LHCN-M2 (cell line): ENCODE results near the gene MOCS3. TPM values are rescaled to one million over a fixed set of nuclear protein-coding genes. Genes with fewer than 3 reads are reported as not detected.
"Not testable (repeated sequence)": the region's sequence is repeated elsewhere in the genome, so short reads cannot be mapped to it uniquely, and the experiment has no call there.

Source experiments
- DNase-seq: peaks from one replicate; pipeline ENCODE4 v3.0.0-alpha.2; 2012; ENCODE audit warnings: low read depth
- total RNA-seq: library from RNA; depleted of rRNA; stranded (reverse); fragments of >200 nt; gene quantifications from 2 replicates; pipeline ENCODE4 v1.2.3, GENCODE V29; 2014

Gene MOCS3
- total RNA-seq, 1 experiment from 2014 or later, result 9.1 TPM

DNA sequence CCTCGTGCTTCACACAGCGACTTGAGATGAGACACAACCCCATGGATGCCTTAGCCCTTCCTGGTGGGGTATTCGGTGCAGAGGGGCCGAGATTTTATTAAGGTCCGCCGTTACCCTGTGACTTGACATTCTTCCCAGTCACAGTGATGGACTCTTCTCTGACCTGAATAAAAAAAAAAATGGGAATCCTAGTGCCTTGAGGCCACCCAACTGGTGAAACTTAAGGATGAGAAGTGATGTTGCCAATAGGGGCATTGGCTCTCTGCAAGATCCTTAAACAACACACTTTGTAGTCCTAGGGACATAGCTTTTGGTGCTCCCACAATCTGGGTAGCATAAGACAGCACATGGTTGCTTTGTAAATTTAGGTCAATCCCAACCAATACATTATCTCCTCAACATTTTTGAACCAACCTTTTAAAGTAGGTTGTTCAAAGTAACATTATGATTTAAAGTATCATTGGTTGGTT lies 26.6 kb upstream of the MOCS3 start:
- no peak for DNase-seq

DNA sequence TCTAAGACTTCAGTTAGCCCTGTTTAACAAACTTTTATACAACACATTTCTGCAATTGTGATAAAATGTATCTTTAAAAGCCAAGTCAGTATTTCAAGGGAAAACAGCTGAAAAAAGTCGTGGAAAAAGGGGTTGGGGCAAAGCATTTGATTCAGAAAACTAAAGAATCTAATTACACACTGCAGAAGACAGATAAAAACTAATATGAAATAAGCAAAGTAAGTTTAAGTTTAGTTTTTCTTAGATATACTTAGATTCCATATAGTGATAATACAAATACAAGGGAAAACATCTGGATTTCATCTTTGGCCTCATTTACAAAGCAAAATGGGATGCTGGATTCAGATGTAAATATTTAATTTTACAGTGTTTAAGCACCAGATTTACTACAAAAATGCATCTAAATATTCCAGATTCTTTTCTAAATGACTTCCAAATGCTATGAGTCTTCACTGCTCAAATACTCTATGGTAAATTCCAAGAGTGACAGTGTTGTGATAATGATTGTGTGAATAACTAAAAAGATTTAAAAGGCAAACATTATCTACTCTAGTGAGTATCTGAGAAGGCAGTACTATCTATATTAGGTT lies 25.8 kb upstream of the MOCS3 start:
- DNase-seq, result no peak

DNA sequence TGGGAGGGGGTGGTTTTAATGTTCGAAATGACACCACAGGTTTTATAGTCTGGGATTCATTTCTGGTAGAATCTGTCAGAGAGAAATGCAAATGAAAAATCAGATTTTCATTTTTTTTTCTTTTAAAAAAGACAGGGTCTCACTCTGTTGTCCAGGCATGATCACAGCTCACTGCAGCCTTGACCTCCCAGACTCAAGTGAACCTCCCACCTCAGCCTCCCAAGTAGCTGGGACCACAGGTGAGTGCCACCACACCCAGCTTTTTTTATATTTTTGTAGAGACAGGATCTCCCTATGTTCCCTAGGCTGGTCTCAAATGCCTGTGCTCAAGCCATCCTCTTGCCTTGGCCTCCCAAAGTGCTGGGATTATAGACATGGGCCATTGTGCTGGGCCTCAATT lies 25.0 kb upstream of the MOCS3 start:
- DNase-seq, result no peak

DNA sequence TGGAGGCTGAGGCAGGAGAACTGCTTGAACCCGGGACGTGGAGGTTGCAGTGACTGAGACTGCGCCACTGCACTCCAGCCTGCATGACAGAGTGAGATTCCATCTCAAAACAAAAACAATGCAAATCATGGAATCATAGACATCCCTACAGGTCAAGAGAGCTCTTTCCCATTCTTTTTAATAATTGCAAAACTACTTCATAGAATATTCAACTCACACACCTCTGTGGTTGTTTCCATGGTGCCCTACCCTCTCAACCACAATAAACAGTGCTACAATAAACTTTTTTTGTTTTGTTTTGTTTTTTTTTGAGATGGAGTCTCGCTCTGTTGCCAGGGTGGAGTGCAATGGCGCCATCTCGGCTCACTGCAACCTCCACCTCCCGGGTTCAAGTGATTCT lies 15.5 kb upstream of the MOCS3 start:
- no peak for DNase-seq

DNA sequence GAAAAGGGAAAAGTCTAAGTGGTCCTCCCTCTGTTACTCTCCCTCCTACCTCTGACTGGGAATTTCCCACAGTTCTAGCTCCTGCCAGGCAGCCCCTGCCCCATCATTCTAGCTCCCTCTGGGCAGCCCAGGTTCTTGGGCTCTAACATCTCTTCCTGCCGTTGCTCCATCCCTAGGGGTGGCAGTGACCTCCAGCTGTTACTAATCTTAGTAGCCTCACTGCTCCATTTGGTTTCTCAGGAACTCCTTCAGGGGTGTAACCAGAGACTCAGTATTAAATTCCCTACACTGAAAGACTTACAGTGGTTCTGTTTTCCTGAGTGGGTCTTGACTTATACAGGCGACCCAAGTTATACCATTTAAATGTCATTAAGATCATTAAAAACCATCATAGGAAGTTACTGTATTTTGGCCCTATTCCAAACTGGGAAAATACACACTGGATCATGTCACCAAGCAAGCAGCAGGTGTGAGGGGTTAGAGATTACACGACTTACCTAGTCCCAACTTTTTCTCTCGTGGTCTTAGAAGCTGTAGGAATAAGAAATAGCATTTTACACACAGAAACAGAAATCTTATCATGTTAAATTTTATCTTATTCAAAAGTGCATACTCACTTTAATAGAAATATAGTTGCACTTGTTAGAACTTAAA lies 10.4 kb upstream of the MOCS3 start:
- no peak for DNase-seq

DNA sequence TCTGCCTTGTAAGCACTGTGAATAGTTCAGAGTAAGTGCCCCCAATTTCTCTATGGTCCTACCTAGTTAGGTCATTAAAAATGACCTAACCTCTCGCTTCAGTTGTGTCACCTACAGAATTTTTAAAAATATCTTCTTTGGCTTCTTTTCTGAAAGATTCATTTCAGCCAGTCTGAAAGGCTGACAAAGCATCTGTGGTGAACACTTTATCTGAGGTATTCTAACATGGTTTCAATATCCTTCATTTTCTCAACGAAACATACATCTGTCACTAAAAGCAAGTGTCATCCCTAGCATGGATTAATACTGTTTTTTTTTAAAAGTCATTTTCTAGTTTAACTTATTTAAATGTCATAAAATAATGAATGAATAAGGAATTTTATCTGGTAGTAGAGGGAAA lies 5.4 kb upstream of the MOCS3 start:
- no peak for DNase-seq

DNA sequence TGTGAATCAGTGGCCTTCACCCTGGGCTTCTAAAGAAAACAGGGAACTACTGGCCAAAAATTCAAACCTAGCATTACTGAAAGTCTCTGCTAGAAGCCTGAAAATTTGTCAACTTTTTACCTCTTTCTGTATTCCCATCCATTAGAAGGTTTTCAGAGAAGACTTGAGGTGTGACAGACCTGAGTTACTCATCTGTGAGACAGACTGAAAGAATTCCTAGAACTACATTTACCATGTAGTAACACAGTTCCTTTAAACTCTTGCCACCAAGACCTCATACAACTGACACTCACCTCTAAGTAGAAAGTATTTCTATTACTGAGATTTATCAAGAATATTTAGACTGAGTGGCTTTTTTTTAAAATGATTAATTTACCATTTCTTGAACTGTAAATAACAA lies 4.8 kb upstream of the MOCS3 start:
- DNase-seq, result no peak

DNA sequence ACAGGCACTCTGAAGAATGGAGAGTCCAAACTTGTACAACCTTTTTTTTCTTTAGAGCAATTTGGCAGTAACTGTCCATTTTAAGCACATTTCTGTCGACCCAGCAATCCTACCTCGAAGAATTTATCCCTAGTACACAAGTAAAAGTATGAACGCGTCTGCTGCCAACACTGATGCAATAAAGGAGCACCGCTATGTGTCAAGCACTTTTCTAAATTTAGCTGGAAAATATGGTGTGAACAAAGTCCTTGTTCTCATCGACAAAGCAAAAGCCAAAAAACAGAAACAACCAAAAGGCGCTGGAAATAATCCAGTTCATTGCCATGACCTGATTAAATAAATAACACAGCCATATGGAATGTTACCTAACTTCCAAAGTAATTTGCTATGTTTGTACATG lies 1.3 kb upstream of the MOCS3 start:
- no peak for DNase-seq

DNA sequence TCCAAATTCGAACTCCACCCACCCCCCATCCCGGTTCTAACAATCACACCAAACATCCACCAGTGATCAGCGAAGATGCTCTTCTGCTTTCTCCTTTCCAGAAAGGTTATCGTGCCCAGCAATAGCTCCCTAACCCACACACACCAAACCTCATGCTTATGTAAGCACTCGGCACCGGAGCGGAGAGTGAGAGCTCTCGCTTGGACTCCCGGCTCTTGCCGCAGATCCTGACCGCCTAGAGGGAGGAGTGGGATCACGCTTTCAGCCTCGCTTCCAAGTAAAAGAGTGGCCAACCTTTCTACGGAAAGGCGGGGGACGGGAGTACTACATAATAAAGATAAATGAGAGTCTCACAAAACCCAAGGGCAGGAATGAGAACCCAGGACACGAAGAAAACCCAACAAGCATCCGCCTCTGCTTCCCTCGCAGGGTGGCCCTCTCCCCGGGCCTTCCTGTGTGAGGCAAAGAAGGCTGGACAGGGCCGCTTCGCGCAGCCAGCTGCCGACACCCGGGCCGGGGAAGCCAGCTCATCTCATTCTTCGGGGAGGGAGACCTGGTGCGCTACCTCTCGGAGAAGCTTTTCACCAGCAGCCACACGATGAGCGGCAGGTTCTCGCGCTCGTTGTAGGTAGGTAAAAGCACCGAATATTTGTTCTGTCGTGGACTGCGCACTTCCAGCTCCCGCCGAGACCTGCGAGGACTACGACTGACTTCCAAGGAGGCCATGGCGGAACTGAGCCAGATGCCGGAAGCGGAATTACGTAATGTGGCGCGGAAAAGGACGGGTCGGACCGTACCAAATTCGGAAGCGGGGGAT lies 612 bp upstream of the MOCS3 start, which contains the start of gene DPM1:
TSS of gene DPM1 (minus strand) at position 735 of the 817 bp plus-strand sequence. CDS start at position 726, 9 bp downstream.
- DNase-seq, result no peak

DNA sequence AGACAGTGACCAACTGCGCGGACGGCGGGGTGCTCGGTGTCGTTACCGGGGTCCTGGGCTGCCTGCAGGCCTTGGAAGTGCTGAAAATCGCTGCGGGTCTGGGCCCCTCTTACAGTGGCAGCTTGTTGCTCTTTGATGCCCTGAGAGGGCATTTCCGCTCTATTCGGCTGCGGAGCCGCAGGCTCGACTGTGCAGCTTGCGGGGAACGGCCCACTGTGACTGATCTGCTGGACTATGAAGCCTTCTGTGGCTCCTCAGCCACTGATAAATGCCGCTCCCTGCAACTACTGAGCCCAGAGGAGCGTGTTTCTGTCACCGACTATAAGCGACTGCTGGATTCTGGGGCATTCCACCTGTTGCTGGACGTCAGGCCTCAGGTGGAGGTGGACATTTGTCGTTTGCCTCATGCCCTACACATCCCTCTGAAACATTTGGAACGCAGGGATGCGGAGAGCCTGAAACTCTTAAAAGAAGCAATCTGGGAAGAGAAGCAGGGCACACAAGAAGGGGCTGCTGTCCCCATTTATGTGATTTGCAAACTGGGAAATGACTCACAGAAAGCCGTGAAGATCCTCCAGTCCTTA lies 1.0 kb downstream of the MOCS3 start:
- DNase-seq, result no peak

DNA sequence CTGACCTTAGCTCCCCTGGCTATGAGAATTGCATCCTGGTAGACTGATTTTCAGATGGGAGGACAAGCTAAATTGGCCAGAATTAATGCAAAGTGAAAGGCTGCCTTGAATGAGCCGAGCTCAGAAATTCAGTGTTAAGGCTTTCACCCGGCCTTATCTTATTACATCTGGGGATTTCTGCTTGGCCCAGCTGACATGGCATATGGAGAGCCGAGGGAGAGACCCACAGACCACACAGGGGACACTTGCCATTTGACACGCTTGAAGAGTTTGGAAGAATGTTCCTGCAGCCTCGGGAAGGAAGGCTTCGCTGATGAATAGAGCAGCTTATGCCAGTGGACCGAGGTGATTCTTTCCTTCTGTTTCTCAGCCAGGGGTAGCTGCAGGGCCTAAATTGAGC lies 9.0 kb downstream of the MOCS3 start:
- no peak for DNase-seq

DNA sequence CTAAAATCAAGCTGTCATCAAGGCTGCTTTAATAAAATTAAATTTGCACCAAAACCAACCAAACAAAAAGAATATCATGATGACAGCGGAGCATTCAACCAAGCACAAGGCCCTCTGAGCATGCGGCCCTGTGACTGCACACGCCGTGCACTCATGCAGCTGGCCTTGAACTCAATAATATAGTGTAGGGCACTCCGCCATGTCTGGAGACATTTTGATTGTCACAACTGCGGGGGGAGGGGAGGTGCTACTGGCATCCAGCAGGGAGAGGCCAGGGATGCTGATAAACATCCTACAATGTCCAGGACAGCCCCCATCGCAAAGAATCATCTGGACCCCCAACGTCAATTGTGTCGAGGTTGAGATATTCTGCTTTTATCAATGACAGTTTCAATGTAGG lies 9.7 kb downstream of the MOCS3 start:
- no peak for DNase-seq

DNA sequence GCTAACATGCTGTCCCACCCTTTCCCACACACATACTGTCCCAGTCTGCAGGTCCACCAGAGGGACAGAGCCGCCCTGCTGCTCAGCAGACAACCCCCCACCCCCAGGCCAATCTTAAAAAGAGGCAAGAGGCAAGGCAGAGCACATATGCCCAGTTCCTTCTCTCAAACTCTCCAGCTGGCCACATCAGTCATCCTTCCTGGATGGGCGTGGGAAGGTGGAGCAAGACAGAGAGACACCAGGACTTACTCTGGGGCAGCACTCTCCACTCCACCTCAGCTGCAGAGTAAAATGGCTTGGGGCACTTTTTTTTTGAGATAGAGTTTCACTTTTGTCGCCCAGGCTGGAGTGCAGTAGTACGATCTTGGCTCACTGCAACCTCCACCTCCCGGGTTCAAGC lies 10.8 kb downstream of the MOCS3 start:
- peak; percentile 72 for DNase-seq

DNA sequence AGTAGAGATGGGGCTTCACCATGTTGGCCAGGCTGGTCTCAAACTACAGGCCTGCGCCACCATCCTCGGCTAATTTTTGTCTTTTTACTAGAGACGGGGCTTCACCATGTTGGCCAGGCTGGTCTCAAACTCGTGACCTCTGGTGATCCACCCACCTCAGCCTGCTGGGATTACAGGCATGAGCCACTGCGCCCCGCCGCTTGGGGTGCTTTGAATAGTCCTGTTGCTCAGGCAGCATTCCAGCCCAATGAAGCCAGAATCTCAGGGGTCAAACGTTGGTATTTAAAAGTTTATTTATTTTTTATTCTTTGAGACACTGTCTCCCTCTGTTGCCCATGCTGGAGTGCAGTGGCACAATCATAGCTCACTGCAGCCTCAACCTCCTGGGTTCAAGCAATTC lies 11.3 kb downstream of the MOCS3 start:
- no peak for DNase-seq

DNA sequence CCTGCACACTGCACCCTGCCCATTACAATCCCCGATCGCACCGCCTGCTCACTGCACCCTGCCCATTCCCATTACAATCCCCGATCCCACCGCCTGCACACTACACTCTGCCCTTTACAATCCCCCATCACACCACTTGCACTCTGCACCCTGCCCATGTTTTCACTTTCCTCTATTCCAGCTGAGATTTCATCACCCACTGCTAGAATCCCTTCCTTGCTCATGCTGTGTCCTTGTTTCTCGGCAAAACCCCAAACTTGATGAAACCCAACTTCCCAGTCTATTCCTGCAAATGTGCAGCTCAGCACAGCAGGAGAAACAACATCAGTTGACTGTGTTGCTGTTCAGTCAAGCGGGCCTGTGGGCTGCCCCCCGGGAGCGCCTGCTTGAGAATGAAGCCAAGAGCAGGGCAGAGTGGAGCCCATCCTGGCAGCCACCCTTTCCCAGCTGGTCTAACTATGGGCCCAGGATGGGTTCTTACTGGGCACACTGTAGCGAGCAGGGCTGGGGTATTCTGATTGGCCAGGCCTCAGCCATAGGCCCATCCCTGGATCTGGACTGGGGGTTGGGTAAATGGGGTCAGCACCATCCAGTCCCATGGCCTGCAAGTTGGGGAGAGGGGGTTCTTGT lies 17.2 kb downstream of the MOCS3 start:
- DNase-seq, result no peak

DNA sequence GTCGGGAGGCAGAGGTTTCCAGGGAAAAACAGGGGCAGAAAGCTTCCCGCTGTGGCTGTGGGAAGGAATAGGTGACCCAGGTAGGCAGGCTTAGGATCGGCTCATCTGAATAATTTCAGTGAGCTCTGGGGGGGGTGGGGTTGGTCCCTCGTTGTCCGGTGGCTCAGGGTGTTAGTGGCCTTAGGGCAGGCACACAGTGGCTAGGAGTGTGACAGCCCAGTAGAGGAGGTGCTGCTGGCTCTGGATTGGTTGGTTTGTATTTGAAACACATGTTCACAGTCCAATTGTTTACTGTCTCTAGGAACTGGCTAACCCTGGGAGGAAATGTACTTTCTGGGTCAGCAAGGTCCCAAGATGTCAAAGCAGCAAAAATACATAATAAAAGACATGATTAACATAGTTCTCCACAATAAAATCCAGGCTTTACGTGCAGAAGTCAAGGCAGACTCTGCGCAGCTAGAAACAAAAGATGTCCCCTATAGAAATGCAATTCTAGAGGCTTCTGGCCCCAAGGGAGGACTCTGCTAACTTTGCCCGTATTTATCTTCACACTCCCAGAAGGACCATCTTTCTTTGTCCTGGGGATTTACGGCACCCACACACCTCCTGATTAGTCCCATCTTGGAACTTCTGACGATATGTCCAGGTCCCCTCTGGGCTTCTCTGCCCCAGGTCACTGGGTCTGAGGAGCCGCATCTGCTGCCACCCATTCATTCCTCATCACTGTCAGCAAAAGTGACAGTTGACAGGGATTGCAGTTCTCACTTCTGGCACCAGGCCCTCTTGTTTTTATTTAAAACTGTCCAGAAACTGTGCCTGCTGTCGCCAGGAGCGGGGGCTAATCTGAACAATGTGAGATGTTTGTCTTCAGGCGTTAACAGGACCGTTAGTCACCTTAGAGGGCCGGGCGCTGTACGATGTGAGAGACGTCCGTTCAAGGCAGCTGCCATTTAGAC lies 18.7 kb downstream of the MOCS3 start:
- no peak for DNase-seq

DNA sequence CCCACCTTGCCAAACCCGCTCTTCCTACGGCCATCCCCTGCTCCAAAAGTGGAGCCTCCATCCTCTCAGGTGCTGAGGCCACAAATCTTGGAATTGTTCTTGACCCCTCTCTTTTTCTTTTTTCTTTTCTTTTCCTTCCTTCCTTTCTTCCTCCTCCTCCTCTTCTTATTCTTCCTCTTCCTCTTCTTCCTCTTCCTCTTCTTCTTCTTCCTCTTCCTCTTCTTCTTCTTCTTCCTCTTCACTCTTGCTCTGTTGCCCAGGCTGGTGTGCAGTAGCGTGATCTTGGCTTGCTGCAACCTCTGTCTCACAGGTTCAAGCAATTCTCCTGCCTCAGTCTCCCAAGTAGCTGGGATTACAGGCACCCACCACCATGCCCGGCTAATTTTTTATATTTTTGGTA lies 19.9 kb downstream of the MOCS3 start:
- DNase-seq, result not testable (repeated sequence)

DNA sequence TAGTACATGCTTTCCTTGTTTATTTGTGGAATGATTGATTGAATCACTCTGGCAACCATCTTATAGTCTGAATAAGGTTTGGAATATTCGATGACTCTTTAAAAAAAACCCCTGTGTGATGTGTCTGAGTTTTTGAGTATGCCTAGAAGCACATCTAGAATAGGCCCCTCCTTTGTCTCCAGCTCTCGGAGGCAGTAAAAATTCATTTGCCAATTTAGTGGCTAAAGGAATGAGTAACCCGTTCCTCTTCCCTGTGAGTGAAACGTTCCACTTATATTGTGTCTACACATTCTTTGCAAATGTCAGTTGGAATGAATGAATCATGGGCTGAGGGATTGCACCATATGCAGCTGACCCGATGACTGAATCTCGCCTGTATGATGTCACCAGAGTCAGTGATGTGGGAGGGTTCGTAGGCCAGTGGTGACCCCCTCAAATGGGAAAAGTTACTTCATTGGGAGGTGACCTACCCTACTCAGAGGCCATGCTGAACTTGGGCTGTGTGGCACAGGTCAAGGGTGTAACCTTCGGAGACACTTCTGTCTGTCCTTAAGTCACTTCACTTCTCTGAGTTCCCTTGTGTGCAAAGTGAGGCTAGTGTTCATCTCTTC lies 21.6 kb downstream of the MOCS3 start:
- peak; percentile 97 for DNase-seq

DNA sequence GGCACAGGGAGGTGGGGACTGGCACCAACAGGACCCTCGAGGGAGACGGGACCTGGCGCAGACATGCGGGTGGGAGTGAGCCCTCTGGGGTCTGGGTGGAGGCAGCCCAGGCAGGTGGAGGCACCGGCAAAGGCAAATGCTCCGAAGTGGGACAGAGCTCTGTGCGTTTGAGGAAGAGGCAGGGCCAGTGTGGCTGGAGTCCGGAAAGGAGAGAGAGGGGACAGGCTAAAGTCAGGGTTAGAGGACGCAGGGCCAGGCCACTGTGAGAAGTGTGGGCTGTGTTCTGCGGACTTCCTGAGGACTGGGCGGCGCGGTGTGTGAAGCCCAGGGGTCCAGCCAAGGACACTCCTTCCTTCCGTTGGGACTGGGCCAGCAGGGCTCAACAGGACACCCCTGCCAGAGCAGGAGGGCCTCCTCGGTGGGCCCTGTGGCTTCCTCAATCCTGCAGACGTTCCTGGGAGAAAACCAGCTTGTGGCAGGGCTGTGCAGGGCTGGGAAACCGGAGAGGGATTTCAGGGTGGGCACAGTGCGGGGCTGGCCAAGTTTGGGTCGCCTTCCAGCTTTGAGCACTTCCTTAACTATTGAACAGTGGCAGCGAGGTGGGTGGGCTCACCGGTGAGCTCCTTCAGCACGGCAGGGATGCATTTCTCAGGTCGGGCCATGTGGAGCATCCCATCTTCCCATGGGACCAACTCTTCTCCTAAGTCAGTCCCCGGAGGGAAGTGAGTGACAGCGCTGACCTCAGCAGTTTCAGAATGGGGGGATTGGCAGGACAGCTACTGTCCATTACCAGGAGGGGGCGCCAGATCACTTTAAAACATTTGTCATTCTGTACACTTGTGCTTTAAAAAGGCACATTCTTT lies 22.5 kb downstream of the MOCS3 start:
- DNase-seq, result peak; percentile 69
